Tibial nerve (tissue), 4 donors: ENCODE measurements around the gene SLC25A33.

Experiments used
- CTCF ChIP-seq, 5 experiments: fragments of 200-600 bp in 3 of 5; fragments of 450-650 bp in 2 of 5; sonication (generic) in 3 of 5; IDR thresholded peaks; one replicate each; pipeline ENCODE4 v1.5.1; 2016 to 2019; ENCODE audit warnings: antibody characterized with exemption in 5 of 5, mild to moderate bottlenecking in 3 of 5, moderate library complexity in 2 of 5
- EP300 ChIP-seq, 2 donors: sonication (generic); formaldehyde crosslinking; IDR thresholded peaks; one replicate each; pipeline ENCODE4 v1.6.1; 2017; ENCODE audit warnings: antibody characterized with exemption in 2 of 2, mild to moderate bottlenecking in 1 of 2
- POLR2A ChIP-seq, 2 donors: fragments of 450-650 bp; IDR thresholded peaks; one replicate each; pipeline ENCODE4 v1.6.1; 2017; ENCODE audit warnings: antibody characterized with exemption in 2 of 2, mild to moderate bottlenecking in 2 of 2, moderate library complexity in 2 of 2

DNA sequence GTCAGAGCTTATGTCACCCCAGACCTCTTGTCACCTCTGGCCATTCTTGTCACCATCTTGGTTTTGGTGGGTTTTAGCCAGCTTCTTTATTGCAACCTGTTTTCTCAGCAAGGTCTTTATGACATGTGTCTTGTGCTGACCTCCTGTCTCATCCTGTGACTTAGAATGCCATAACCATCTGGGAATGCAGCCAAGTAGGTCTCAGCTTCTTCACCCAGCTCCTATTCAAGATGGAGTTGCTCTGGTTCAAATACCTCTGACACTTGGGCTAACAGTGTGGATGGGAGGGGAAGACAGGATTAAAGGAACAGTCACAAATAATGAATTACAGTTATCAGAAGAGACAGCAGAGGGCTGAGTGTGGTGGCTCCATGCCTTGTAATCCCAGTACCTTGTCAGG lies 81.8 kb downstream of the SLC25A33 start:
- no peak for TF ChIP-seq CTCF (IDR thresholded peaks at IDR 0.05)
- no peak for TF ChIP-seq POLR2A (IDR thresholded peaks at IDR 0.05)
- TF ChIP-seq EP300 (IDR thresholded peaks at IDR 0.05): no peak
